BLaER1 treated with 17β-estradiol and CSF1 and Interleukin-3, amounts not matched to agents 10 nM and 100 nM (cell line): ENCODE results near the gene LACTBL1.
"Not testable (repeated sequence)": the region's sequence is repeated elsewhere in the genome, so short reads cannot be mapped to it uniquely, and the experiment has no call there.

Experiments
- H3K27ac ChIP-seq, 11 experiments: shearing (Covaris generic); formaldehyde crosslinking; 2 replicates each; pipeline ENCODE4 v1.8.1; 2022
- H3K27me3 ChIP-seq, 11 experiments: shearing (Covaris generic); formaldehyde crosslinking; 2 replicates each; pipeline ENCODE4 v1.8.1; 2022
- H3K36me3 ChIP-seq, 11 experiments: shearing (Covaris generic); formaldehyde crosslinking; 2 replicates each; pipeline ENCODE4 v1.8.1; 2022
- H3K4me1 ChIP-seq, 10 experiments: shearing (Covaris generic); formaldehyde crosslinking; 2 replicates each; pipeline ENCODE4 v1.8.1; 2022
- H3K4me2 ChIP-seq, 11 experiments: shearing (Covaris generic); formaldehyde crosslinking; 2 replicates each; pipeline ENCODE4 v1.8.1; 2022
- H3K4me3 ChIP-seq, 10 experiments: shearing (Covaris generic); formaldehyde crosslinking; 2 replicates each; pipeline ENCODE4 v1.8.1; 2022
- H3K9ac ChIP-seq, 11 experiments: shearing (Covaris generic); formaldehyde crosslinking; 2 replicates each; pipeline ENCODE4 v1.8.1; 2022
- H3K9me3 ChIP-seq, 11 experiments: shearing (Covaris generic); formaldehyde crosslinking; replicated peaks in 1 of 11; 2 replicates each; pipeline ENCODE4 v1.8.1; 2022
- H4K20me1 ChIP-seq, 11 experiments: shearing (Covaris generic); formaldehyde crosslinking; 2 replicates each; pipeline ENCODE4 v1.8.1; 2022
- Cebpa-rat ChIP-seq, 11 experiments: shearing (Covaris generic); IDR thresholded peaks; 2 replicates each; pipeline ENCODE4 v1.8.1; 2022

LACTBL1 gene

DNA sequence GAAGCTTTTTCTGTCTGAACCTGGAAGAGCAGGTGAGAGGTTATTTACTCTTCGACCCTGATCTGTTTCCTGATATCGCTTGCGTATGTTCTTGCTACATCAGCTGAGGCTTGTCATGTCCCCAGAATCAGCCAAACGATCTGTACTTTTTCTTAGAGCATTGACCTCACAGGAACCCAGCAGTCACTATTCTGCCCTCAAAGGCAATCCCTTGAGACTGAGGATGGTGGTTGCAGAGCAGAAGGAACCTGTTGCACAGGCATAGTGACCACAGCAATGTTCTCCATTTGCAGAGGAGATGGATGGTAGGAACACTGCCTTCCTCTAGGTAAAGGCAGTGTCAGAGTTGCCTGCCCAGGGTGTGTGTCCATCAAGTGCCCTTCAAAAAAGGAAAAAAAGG lies 11.3 kb upstream of the LACTBL1 start:
- H3K9ac ChIP-seq: peak overlapping the region in 3 of 11 experiments; percentile 8 to 54 (median 39); a peak in 4 of 22 replicates
- peak in 6 of 11 experiments; percentile 21 to 74 (median 56); a peak in 7 of 22 replicates for TF ChIP-seq Cebpa-rat (IDR thresholded peaks at IDR 0.05)
- peaks cover 0 to 48% (median 35%) of the 10 kb centered on the region in 10 experiments; a peak in 18 of 20 replicates for H3K4me1 ChIP-seq

DNA sequence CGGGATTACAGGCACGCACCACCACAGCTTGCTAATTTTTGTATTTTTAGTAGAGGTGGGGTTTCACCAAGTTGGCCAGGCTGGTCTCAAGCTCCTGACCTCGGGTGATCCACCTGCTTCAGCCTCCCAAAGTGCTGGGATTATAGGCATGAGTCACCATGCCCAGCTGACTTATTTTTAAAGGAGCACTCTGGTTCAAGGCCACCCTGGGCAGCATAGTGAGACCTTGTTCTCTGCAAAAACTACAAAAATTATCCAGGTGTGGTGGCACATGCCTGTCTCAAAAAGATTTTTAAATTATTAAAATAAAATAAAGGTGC lies 7.8 kb upstream of the LACTBL1 start:
- not testable (repeated sequence) for H3K27ac ChIP-seq, H3K36me3 ChIP-seq, H3K4me3 ChIP-seq, H3K9ac ChIP-seq, H3K9me3 ChIP-seq, H3K27me3 ChIP-seq, H4K20me1 ChIP-seq
- peaks cover 9 to 59% (median 41%) of the 10 kb centered on the region in 10 experiments for H3K4me1 ChIP-seq
- peak overlapping the region in 3 of 11 experiments; percentile 36 to 50 (median 48); a peak in 5 of 22 replicates for H3K4me2 ChIP-seq

More for the DNA sequence above, 11.3 kb upstream of the LACTBL1 start:
- H4K20me1 ChIP-seq: no peaks in the 10 kb centered on the region
- H3K27me3 ChIP-seq: 0 out of 22 replicates have a peak, but pooled peaks cover 0 to 6% (median 0%) of the 10 kb centered on the region in 11 experiments
- no peaks in the 10 kb centered on the region for H3K36me3 ChIP-seq
- peak overlapping the region in 3 of 11 experiments; percentile 35 to 64 (median 60); a peak in 4 of 22 replicates for H3K27ac ChIP-seq
- no peak overlapping the region for H3K4me3 ChIP-seq
- peak overlapping the region in 10 of 11 experiments; percentile 23 to 81 (median 70); a peak in 18 of 22 replicates for H3K4me2 ChIP-seq
- peaks cover 0 to 5% (median 0%) of the 10 kb centered on the region in 11 experiments; a peak in 2 of 22 replicates for H3K9me3 ChIP-seq

DNA sequence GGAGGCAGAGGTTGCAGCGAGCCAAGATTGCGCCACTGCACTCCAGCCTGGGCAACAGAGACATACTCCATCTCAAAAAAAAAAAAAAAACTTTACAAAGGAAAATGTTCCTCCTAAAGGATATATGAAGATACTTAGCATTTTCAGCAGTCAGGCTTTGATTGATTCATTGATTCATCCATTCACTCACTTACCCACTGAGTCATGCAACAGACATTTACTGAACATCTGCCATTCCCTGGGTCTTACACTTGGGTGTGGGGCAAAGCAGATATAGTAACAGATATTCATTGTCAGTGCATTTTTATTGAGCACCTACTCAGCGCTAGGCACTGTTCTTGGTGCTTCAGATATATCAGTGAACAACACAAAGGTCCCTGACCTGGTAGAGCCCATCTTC lies 5.6 kb upstream of the LACTBL1 start:
- H3K4me3 ChIP-seq: no peak overlapping the region
- H3K27me3 ChIP-seq: no peaks in the 10 kb centered on the region
- no peaks in the 10 kb centered on the region for H3K36me3 ChIP-seq
- H3K4me2 ChIP-seq: no peak overlapping the region
- H3K4me1 ChIP-seq: peaks cover 10 to 41% (median 23%) of the 10 kb centered on the region in 10 experiments
- H3K27ac ChIP-seq: no peak overlapping the region
- H3K9me3 ChIP-seq: no peaks in the 10 kb centered on the region
- no peak for TF ChIP-seq Cebpa-rat (IDR thresholded peaks at IDR 0.05)
- H3K9ac ChIP-seq: no peak overlapping the region
- no peaks in the 10 kb centered on the region for H4K20me1 ChIP-seq

DNA sequence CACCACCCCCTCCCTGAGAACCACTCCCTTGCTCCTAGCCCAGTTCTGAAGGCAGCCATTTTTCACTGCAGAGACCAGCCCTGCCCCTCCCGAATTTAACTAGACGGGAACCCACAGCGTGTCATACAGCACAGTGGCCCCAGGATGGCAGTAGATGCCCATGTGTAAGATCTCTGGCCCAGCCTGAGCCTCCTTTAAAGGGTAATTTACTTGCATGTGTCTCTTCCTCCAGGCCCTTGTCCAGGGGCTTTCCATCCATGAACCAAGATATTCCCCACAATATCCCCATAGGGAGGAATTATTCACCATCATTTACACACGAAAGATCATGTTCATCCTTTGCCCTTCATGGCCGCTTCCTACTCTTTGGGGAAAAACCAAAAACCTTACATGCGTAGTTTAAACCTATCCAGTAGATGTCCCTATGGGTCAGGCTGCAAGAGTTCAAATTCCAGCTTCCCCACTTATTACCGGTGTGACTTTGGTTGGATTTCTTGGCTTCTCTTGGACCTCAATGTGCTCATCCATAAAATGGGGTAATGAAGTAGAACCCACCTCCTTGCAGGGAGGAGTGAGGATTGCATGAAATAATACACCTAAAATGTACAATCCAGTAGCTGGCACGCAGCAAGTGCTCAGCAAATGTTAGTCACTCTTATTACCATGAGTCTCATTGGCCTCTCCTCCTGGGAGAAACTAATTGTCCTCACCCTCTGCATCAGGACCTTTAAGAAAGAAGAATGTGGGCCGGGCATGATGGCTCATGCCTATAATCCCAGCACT lies 4.0 kb upstream of the LACTBL1 start:
- Histone ChIP-seq H3K9me3 (no peaks in the 10 kb centered on the region), H3K27me3 (no peaks in the 10 kb centered on the region), H3K27ac (peak overlapping the region in 4 of 11 experiments; percentile 30 to 57 (median 39); a peak in 7 of 22 replicates), H3K4me2 (peak overlapping the region in 9 of 11 experiments; percentile 5 to 68 (median 30); a peak in 10 of 22 replicates), H3K4me3 (no peak overlapping the region), H3K36me3 (no peaks in the 10 kb centered on the region), H3K4me1 (peaks cover 10 to 40% (median 21%) of the 10 kb centered on the region in 10 experiments; a peak in 17 of 20 replicates), H4K20me1 (no peaks in the 10 kb centered on the region), H3K9ac (peak overlapping the region in 2 of 11 experiments; percentile 2 to 38; a peak in 3 of 22 replicates)
- no peak for TF ChIP-seq Cebpa-rat (IDR thresholded peaks at IDR 0.05)

DNA sequence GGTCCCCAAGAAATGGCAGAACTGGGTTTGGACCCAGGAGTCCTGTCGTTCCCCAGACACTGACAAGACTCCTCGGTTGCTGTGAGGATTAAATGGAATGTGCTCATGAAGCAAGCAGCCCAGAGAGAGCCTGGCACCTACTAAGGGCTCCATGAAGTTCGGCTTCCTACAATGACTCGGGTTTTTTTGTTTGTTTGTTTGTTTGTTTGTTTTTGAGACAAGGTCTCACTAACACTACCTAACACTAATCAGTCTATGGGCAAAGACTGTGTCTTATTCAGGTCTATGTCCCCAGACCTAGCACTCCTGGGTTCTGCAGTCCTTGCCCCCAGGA lies 3.4 kb upstream of the LACTBL1 start:
- no peak for TF ChIP-seq Cebpa-rat (IDR thresholded peaks at IDR 0.05)
- peak overlapping the region in 3 of 11 experiments; percentile 2 to 38 (median 18); a peak in 4 of 22 replicates for H3K9ac ChIP-seq
- H3K36me3 ChIP-seq: no peaks in the 10 kb centered on the region
- peak overlapping the region in 8 of 11 experiments; percentile 4 to 68 (median 26); a peak in 12 of 22 replicates for H3K4me2 ChIP-seq
- peaks cover 10 to 40% (median 21%) of the 10 kb centered on the region in 10 experiments; a peak in 17 of 20 replicates for H3K4me1 ChIP-seq
- H3K4me3 ChIP-seq: no peak overlapping the region
- no peaks in the 10 kb centered on the region for H3K9me3 ChIP-seq
- peak overlapping the region in 5 of 11 experiments; percentile 8 to 57 (median 34); a peak in 9 of 22 replicates for H3K27ac ChIP-seq
- no peaks in the 10 kb centered on the region for H3K27me3 ChIP-seq
- no peaks in the 10 kb centered on the region for H4K20me1 ChIP-seq

DNA sequence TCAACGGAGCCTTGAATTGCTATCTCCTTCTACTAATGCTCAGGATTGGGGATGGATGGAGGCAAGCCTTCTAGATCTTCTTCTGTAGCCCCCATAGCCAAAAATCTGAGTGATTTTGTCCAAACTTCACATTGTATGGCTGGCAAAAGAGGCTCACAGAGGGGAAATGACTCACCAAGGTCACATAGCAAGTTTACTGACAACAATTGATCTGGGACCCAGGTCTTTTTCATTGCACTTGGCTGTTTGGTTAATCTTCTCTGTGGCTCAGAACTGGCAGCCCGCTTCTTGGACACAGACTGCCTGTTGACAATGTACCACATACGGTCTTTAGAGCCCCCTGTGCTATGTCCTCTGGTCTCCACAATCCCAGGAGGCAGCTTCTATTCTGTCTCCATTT lies 3.0 kb upstream of the LACTBL1 start:
- Histone ChIP-seq H3K27ac (peak overlapping the region in 5 of 11 experiments; percentile 8 to 57 (median 34); a peak in 7 of 22 replicates), H3K4me1 (peaks cover 10 to 39% (median 21%) of the 10 kb centered on the region in 10 experiments; a peak in 17 of 20 replicates), H3K4me3 (no peak overlapping the region), H3K27me3 (no peaks in the 10 kb centered on the region), H3K9me3 (no peaks in the 10 kb centered on the region), H3K9ac (peak overlapping the region in 3 of 11 experiments; percentile 2 to 38 (median 18); a peak in 4 of 22 replicates), H3K36me3 (no peaks in the 10 kb centered on the region), H3K4me2 (peak overlapping the region in 9 of 11 experiments; percentile 3 to 68 (median 23); a peak in 11 of 22 replicates), H4K20me1 (no peaks in the 10 kb centered on the region)
- TF ChIP-seq Cebpa-rat (IDR thresholded peaks at IDR 0.05): no peak

DNA sequence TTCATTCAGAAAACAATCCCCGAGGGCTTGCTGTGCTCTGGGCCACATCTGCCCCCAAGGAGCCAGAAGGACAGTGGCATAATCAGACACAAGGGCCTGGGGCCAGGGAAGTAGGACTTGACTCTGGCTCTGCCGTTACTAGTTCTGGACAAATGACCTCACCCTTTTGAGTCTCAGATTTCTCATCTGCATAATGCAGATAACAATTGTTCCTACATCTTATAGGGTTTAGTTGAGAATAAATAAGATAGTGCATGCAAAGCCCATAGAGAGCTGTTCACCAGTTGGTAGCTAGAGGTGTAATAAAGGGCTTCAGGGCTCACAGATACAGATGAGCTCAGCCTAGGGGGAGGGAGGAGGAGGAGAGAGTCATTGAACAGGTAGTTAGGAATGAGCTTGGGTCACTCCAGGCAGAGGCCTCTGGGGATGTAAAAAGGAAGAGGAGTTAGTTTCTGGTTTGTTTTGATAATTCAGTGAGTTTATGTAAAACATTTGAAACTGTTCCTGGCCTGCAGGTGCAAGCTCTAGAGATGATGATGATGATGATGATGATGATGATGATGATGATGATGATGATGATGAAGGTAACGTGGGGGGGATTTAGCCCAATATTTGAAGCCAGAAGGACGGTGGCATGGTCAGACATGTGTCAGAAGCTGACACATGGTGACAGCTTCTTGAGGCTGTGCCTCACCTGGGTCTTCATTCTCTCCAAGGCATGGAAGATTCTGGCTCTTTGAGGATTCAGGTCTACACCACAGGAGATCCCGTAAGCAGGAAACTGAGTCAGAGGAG lies 858 bp downstream of the LACTBL1 start:
- Histone ChIP-seq H3K27me3 (peaks cover 0 to 7% (median 0%) of the 10 kb centered on the region in 11 experiments; a peak in 1 of 22 replicates), H3K36me3 (no peaks in the 10 kb centered on the region), H3K4me3 (no peak overlapping the region), H3K4me2 (no peak overlapping the region), H3K9ac (no peak overlapping the region), H4K20me1 (no peaks in the 10 kb centered on the region), H3K27ac (no peak overlapping the region), H3K4me1 (peaks cover 9 to 16% (median 10%) of the 10 kb centered on the region in 10 experiments; a peak in 17 of 20 replicates), H3K9me3 (peaks cover 0 to 3% (median 1%) of the 10 kb centered on the region in 11 experiments; a peak in 12 of 22 replicates)
- TF ChIP-seq Cebpa-rat (IDR thresholded peaks at IDR 0.05): no peak

DNA sequence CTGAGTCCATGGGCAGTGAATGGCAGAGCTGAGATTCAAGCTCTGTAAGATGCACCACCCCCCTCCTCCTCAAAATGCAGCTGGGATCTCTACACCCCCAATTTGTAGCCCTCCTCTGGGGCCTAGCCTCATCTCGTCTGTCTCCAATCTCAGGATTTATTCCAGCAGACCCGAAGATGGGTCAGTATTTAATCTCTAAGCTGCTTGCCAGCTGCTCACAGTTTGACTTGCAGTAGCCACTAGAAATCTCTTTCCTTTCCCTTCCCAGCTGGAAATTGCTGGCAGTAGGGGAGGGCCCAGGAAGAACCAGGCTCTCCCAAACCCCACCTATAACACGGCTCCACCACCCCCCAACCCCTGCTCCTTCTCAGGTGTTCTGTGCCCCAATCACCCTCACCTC lies 1.5 kb downstream of the LACTBL1 start:
- no peak for TF ChIP-seq Cebpa-rat (IDR thresholded peaks at IDR 0.05)
- peaks cover 0 to 10% (median 8%) of the 10 kb centered on the region in 11 experiments; a peak in 17 of 22 replicates for H3K9me3 ChIP-seq
- H3K4me3 ChIP-seq: no peak overlapping the region
- H4K20me1 ChIP-seq: no peaks in the 10 kb centered on the region
- H3K27ac ChIP-seq: no peak overlapping the region
- H3K4me1 ChIP-seq: peaks cover 8 to 12% (median 9%) of the 10 kb centered on the region in 10 experiments; a peak in 17 of 20 replicates
- no peak overlapping the region for H3K4me2 ChIP-seq
- no peaks in the 10 kb centered on the region for H3K36me3 ChIP-seq
- no peak overlapping the region for H3K9ac ChIP-seq
- peaks cover 0 to 7% (median 0%) of the 10 kb centered on the region in 11 experiments; a peak in 1 of 22 replicates for H3K27me3 ChIP-seq
